Panc1 (cell line): Measurements from ENCODE around the gene PNPLA2. TPM values are rescaled to one million over a fixed set of nuclear protein-coding genes. Genes with fewer than 3 reads are reported as not detected.

ENCODE experiments used
- ATAC-seq: fragments of 200-7000 bp; cut with Tn5 transposase; 2 replicates; pipeline ENCODE4 v1.9.1; 2020; ENCODE audit warnings: mild to moderate bottlenecking, moderate library complexity
- BruUV-seq: library from RNA; stranded (reverse); fragments of 400-500 nt; replicated peaks from 2 replicates; lab custom pipeline; 2021; lab: Mats Ljungman, UMichigan
- CTCF ChIA-PET: fragments of 300-600 bp; sonication (Branson Sonifier 250); formaldehyde crosslinking; loops from one replicate; lab custom pipeline; 2022; ENCODE audit warnings: antibody characterized with exemption; lab: Charles Lee
- POLR2A ChIA-PET: fragments of 300-600 bp; sonication (Branson Sonifier 250); formaldehyde crosslinking; loops from one replicate; lab custom pipeline; 2022; ENCODE audit warnings: antibody characterized with exemption; lab: Charles Lee
- DNase-seq: peaks from one replicate; pipeline ENCODE4 v3.0.0-alpha.2; 2010; ENCODE audit warnings: low read depth, low spot score
- H3K27ac ChIP-seq: 2 replicates; pipeline ENCODE4 v1.5.1; 2011; ENCODE audit warnings: mild to moderate bottlenecking, low read length, inconsistent platforms
- H3K27me3 ChIP-seq: fragments of 200-500 bp; sonication (Bioruptor generic); 2 replicates; pipeline ENCODE4 v1.6.0; 2014; ENCODE audit warnings: low read length, inconsistent platforms; ENCODE audit not compliant: control insufficient read depth, insufficient read depth
- H3K36me3 ChIP-seq: fragments of 200-500 bp; sonication (Bioruptor generic); 2 replicates; pipeline ENCODE4 v1.5.1; 2014; ENCODE audit warnings: inconsistent platforms, mild to moderate bottlenecking, low read length, moderate library complexity; ENCODE audit not compliant: control insufficient read depth, insufficient read depth
- H3K4me1 ChIP-seq: 2 replicates; pipeline ENCODE4 v1.5.1; 2011; ENCODE audit warnings: inconsistent platforms, mild to moderate bottlenecking, low read length, moderate library complexity; ENCODE audit not compliant: control insufficient read depth, insufficient read depth
- H3K4me3 ChIP-seq, 2 experiments: 2 replicates each; pipeline ENCODE4 v1.5.1; 2011 to 2012; ENCODE audit warnings: low read depth in 2 of 2, low read length in 2 of 2, mild to moderate bottlenecking in 2 of 2, inconsistent platforms in 1 of 2, moderate library complexity in 1 of 2
- H3K9me3 ChIP-seq: fragments of 200-500 bp; sonication (Bioruptor generic); 2 replicates; pipeline ENCODE4 v1.5.1; 2014; ENCODE audit warnings: low read depth, mild to moderate bottlenecking, inconsistent platforms, low read length, moderate library complexity; ENCODE audit not compliant: control insufficient read depth, insufficient read depth
- CTCF ChIP-seq: fragments of 450-650 bp; IDR thresholded peaks from 2 replicates; pipeline ENCODE4 v1.5.1; 2017; ENCODE audit warnings: mild to moderate bottlenecking
- POLR2AphosphoS5 ChIP-seq: IDR thresholded peaks from 2 replicates; pipeline ENCODE4 v1.6.1; 2012; ENCODE audit warnings: mild to moderate bottlenecking, low read depth, low read length, moderate library complexity
- REST ChIP-seq, 2 experiments: IDR thresholded peaks; 2 replicates each; pipeline ENCODE4 v1.6.1; 2011 to 2012; ENCODE audit warnings: low read depth in 2 of 2, control low read depth in 1 of 2, low read length in 1 of 2, mild to moderate bottlenecking in 1 of 2, moderate library complexity in 1 of 2; ENCODE audit not compliant: insufficient read depth in 1 of 2
- SIN3A ChIP-seq: IDR thresholded peaks from 2 replicates; pipeline ENCODE4 v1.6.1; 2012; ENCODE audit warnings: low read depth, mild to moderate bottlenecking, low read length, moderate library complexity, borderline replicate concordance; ENCODE audit not compliant: insufficient read depth
- TCF7L2 ChIP-seq: IDR thresholded peaks from 2 replicates; pipeline ENCODE4 v1.6.1; 2011; ENCODE audit warnings: mild to moderate bottlenecking, low read depth, low read length, inconsistent platforms
- in situ Hi-C: cut with HindIII; loops from 2 replicates; pipeline ENCODE4 v1.10.0; 2016; ENCODE audit warnings: low sequenced_read_pairs, low pct_unique_long_range_greater_than_20kb
- intact Hi-C: fragments of 100-400 bp; cut with micrococcal nuclease; formaldehyde crosslinking; loops from one replicate; pipeline ENCODE4 v1.10.0; 2022; ENCODE audit not compliant: unreplicated experiment
- total RNA-seq: library from RNA; stranded (reverse); gene quantifications from one replicate; pipeline ENCODE4 v1.2.1, GENCODE V29; 2021; ENCODE audit not compliant: unreplicated experiment

PNPLA2 gene
- total RNA-seq, 1 experiment from 2014 or later, result 244 TPM

- H3K4me1 ChIP-seq, result peaks cover 42% of the 10 kb centered on the region
Observed at GRCh38 chr11:774873-775592, 43.7 kb upstream of the PNPLA2 start.

GRCh38 chr11:776263-776560 lies 42.5 kb upstream of the PNPLA2 start:
- DNase-seq (no peak), ATAC-seq (peak; percentile 1)
- TF ChIP-seq CTCF (no peak), TCF7L2 (no peak), REST (IDR thresholded peaks at IDR 0.05; ENCODE audit: insufficient read depth in 1 of 2, low read depth in 2 of 2, low read length in 1 of 2) (no peak), SIN3A (no peak), POLR2AphosphoS5 (no peak)
- Histone ChIP-seq H3K27me3 (no peaks in the 10 kb centered on the region), H3K36me3 (no peaks in the 10 kb centered on the region), H3K27ac (peak overlapping the region; percentile 93), H3K4me1 (peaks cover 43% of the 10 kb centered on the region), H3K4me3 (peak overlapping the region; percentile 89 to 96), H3K9me3 (no peaks in the 10 kb centered on the region)
- in situ Hi-C loops (no loop called here), intact Hi-C loops (no loop called here)
- BruUV-seq, result no TSS peak
- POLR2A ChIA-PET, result interaction anchor here (1.0 kb wide), 1 partner anchor 128 kb away, joined by 3 read pairs; no protein-coding TSS in a partner anchor
- CTCF ChIA-PET, result no interaction called here

More at GRCh38 chr11:774873-775592, 43.7 kb upstream of the PNPLA2 start:
- Histone ChIP-seq H3K36me3 (no peaks in the 10 kb centered on the region), H3K27me3 (no peaks in the 10 kb centered on the region), H3K9me3 (no peaks in the 10 kb centered on the region), H3K27ac (peak overlapping the region; percentile 93), H3K4me3 (peak overlapping the region; percentile 89 to 96)
- ATAC-seq (no peak), DNase-seq (no peak)
- CTCF ChIA-PET, result no interaction called here
- no TSS peak for BruUV-seq
- TF ChIP-seq REST (IDR thresholded peaks at IDR 0.05; ENCODE audit: insufficient read depth in 1 of 2, low read depth in 2 of 2, low read length in 1 of 2) (no peak), TCF7L2 (no peak), SIN3A (0 out of 2 replicates have a peak, but pooled peaks have one; percentile 22), POLR2AphosphoS5 (no peak; the same call in none of the 2 replicates), CTCF (no peak)
- in situ Hi-C loops, result no loop called here
- intact Hi-C loops, result no loop called here
- POLR2A ChIA-PET, result interaction anchor here (0.5 to 0.8 kb wide), 2 partner anchors 9 to 15 kb away, joined by 3 to 4 read pairs; partner anchors contain the start of gene CEND1
